RWPE2 (cell line): ENCODE measurements around the gene TCF7L2.

ENCODE experiments used
- ATAC-seq: fragments of 200-7000 bp; cut with Tn5 transposase; 3 replicates; pipeline ENCODE4 v1.9.1; 2021; ENCODE audit warnings: low read depth
- DNase-seq: peaks from one replicate; pipeline ENCODE4 v3.0.0-alpha.2; 2020; ENCODE audit warnings: low spot score
- H3K27ac ChIP-seq: fragments of 450-650 bp; 2 replicates; pipeline ENCODE4 v1.5.1; 2017; ENCODE audit warnings: mild to moderate bottlenecking; ENCODE audit not compliant: poor library complexity, severe bottlenecking
- H3K27me3 ChIP-seq: fragments of 250-450 bp; sonication (Bioruptor Pico); 2 replicates; pipeline ENCODE4 v1.5.1; 2021; ENCODE audit warnings: mild to moderate bottlenecking, moderate library complexity; ENCODE audit not compliant: insufficient read depth, poor library complexity, severe bottlenecking
- H3K36me3 ChIP-seq: fragments of 250-450 bp; sonication (Bioruptor Pico); 2 replicates; pipeline ENCODE4 v1.5.1; 2020; ENCODE audit warnings: low read depth, mild to moderate bottlenecking, moderate library complexity
- H3K4me1 ChIP-seq: fragments of 250-450 bp; sonication (Bioruptor Pico); 2 replicates; pipeline ENCODE4 v1.5.1; 2021; ENCODE audit warnings: mild to moderate bottlenecking, moderate library complexity; ENCODE audit not compliant: insufficient read depth, poor library complexity, severe bottlenecking
- H3K4me3 ChIP-seq: fragments of 250-450 bp; sonication (Bioruptor Pico); 2 replicates; pipeline ENCODE4 v1.5.1; 2021; ENCODE audit warnings: mild to moderate bottlenecking, moderate library complexity; ENCODE audit not compliant: severe bottlenecking
- H3K9me3 ChIP-seq: fragments of 250-450 bp; sonication (Bioruptor Pico); 2 replicates; pipeline ENCODE4 v1.5.1; 2021; ENCODE audit warnings: mild to moderate bottlenecking, moderate library complexity; ENCODE audit not compliant: severe bottlenecking
- CTCF ChIP-seq: fragments of 450-650 bp; IDR thresholded peaks from one replicate; pipeline ENCODE4 v1.5.1; 2017; ENCODE audit warnings: mild to moderate bottlenecking, moderate library complexity; ENCODE audit not compliant: poor library complexity, severe bottlenecking

The TCF7L2 gene

GRCh38 chr10:113086282-113086681 lies 136.2 kb downstream of the TCF7L2 start:
- Histone ChIP-seq H3K9me3 (no peaks in the 10 kb centered on the region), H3K27ac (peak overlapping the region; percentile 95), H3K4me3 (no peak overlapping the region), H3K4me1 (peaks cover 20% of the 10 kb centered on the region), H3K27me3 (no peaks in the 10 kb centered on the region), H3K36me3 (no peaks in the 10 kb centered on the region)
- TF ChIP-seq CTCF = no peak
- ATAC-seq = no peak
- DNase-seq = no peak

DNA sequence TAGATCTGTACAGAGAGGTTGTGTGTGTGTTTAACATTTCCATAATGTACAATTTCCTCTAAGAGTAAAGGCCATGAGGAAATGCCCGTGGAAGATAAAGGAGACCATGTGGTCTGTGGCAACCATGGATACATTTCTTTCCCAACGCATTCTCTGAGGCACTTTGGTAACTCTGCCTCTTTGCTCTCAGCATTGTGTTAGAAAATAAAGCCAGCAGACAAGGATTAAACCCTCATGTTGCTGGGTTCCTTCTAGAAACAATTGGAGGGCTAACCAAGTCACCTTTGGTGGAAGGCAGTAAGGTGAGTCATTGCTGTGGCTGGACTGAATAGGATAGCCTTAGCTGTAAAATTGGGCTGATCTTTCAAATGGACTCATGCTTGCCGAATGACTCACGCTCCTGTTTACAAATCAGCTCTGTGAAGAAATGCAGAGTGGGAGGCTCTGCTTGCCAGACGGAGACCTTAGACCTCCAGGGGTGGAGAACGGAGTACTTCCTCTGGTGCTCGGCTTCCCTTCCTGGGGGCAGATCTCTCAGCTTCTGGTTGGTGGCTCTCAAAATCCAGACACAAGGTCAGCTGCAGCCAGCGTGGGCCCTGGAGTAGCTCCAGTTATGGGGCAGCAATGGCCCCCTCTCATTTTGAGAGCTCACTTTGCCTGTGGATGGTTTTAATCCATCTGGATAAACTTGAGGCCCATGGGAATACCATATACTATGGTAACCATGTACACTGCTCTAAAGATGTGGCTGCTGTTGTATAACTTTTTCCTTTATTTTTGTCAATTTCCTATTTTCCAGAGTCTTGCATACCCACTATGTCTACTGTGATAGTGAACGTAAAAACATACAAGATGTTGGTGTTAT lies 137.3 kb downstream of the TCF7L2 start:
- Histone ChIP-seq H3K4me3 (no peak overlapping the region), H3K27ac (peak overlapping the region; percentile 95), H3K27me3 (no peaks in the 10 kb centered on the region), H3K9me3 (no peaks in the 10 kb centered on the region), H3K4me1 (peaks cover 20% of the 10 kb centered on the region), H3K36me3 (no peaks in the 10 kb centered on the region)
- ATAC-seq (peak; percentile 98), DNase-seq (peak; percentile 85)
- no peak for TF ChIP-seq CTCF

DNA sequence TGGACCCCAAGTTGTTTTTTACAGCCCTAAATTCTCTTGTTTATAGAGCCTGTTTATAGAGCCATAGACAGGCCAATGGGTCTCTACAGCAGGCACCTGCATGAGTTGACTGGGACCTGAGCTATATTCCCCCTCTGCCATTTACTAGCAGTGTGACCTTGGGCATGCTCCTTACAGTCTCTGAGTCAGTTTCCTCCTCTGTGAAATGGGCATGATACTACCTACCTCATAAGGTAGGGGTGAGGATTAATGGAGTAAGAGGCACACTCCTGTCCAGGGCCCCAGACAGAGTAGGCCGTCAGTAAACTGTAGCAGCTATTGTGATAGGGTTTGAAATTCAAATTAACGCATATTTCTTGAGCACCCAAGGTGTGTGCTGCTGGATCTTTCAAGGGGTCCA lies 138.1 kb downstream of the TCF7L2 start:
- Histone ChIP-seq H3K4me1 (peaks cover 24% of the 10 kb centered on the region), H3K27me3 (no peaks in the 10 kb centered on the region), H3K9me3 (no peaks in the 10 kb centered on the region), H3K36me3 (no peaks in the 10 kb centered on the region), H3K4me3 (no peak overlapping the region), H3K27ac (peak overlapping the region; percentile 95)
- no peak for TF ChIP-seq CTCF
- ATAC-seq (no peak), DNase-seq (no peak)

DNA sequence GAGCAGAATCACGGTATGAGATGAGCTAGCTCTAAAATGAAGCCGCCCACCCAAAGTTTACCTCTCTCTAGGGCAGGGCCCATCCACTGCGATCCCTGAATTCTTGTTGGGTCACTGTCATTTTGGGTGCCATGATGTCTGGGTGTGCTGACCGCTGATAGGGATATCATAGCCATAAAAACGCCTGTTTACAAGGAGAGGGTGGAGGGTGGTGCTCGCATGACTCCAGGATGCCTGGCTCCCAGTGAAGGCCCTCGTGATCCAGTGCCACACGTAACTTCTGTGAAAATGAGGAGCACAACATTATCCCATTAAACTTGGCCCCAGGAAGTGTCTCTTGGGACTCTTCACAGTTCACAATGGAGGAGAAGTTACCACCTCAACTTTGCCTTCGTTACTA lies 139.5 kb downstream of the TCF7L2 start:
- Histone ChIP-seq H3K27ac (no peak overlapping the region), H3K4me3 (no peak overlapping the region), H3K27me3 (no peaks in the 10 kb centered on the region), H3K36me3 (no peaks in the 10 kb centered on the region), H3K4me1 (peaks cover 37% of the 10 kb centered on the region), H3K9me3 (no peaks in the 10 kb centered on the region)
- DNase-seq = no peak
- ATAC-seq = no peak
- no peak for TF ChIP-seq CTCF

- Histone ChIP-seq H3K27me3 (no peaks in the 10 kb centered on the region), H3K36me3 (no peaks in the 10 kb centered on the region; the same call in 1 of the 2 replicates), H3K4me3 (no peak overlapping the region), H3K9me3 (no peaks in the 10 kb centered on the region), H3K4me1 (peaks cover 43% of the 10 kb centered on the region), H3K27ac (peak overlapping the region; percentile 99)
- ATAC-seq (no peak), DNase-seq (no peak)
- TF ChIP-seq CTCF = no peak
Measured at GRCh38 chr10:113091920-113092319, 141.9 kb downstream of the TCF7L2 start.
